ENCODE results near the gene KLF5. TPM values are rescaled to one million over a fixed set of nuclear protein-coding genes. Genes with fewer than 3 reads are reported as not detected.
"Not testable (repeated sequence)": the region's sequence is repeated elsewhere in the genome, so short reads cannot be mapped to it uniquely, and the experiment has no call there.

Gene KLF5
- total RNA-seq, 1 donor from 2014 or later = 1.3 TPM

- intact Hi-C loops (cut with DNase I) = no loop called here
- H3K4me3 ChIP-seq = no peak overlapping the region
- no peak overlapping the region for H3K27ac ChIP-seq
- no peaks in the 10 kb centered on the region for H3K36me3 ChIP-seq
- no peak for TF ChIP-seq CTCF (IDR thresholded peaks at IDR 0.05)
- no peak for DNase-seq (ENCODE audit: low spot score in 2 of 2)
- no peaks in the 10 kb centered on the region for H3K9me3 ChIP-seq
- H3K4me1 ChIP-seq = no peaks in the 10 kb centered on the region
- no peaks in the 10 kb centered on the region for H3K27me3 ChIP-seq
Observed at GRCh38 chr13:73040484-73040883, 18.3 kb upstream of the KLF5 start.

GRCh38 chr13:73040968-73041596 lies 17.7 kb upstream of the KLF5 start:
- no peak for DNase-seq (ENCODE audit: low spot score in 2 of 2)
- H3K36me3 ChIP-seq = no peaks in the 10 kb centered on the region
- no peaks in the 10 kb centered on the region for H3K9me3 ChIP-seq
- H3K27ac ChIP-seq = no peak overlapping the region
- no peaks in the 10 kb centered on the region for H3K4me1 ChIP-seq
- TF ChIP-seq CTCF (IDR thresholded peaks at IDR 0.05) = no peak
- no peaks in the 10 kb centered on the region for H3K27me3 ChIP-seq
- intact Hi-C loops (cut with DNase I) = no loop called here
- H3K4me3 ChIP-seq = no peak overlapping the region

- no peak for TF ChIP-seq CTCF (IDR thresholded peaks at IDR 0.05)
- Histone ChIP-seq H3K36me3 (no peaks in the 10 kb centered on the region), H3K27ac (no peak overlapping the region), H3K9me3 (no peaks in the 10 kb centered on the region), H3K4me1 (no peaks in the 10 kb centered on the region), H3K27me3 (no peaks in the 10 kb centered on the region), H3K4me3 (no peak overlapping the region)
- intact Hi-C loops (cut with DNase I) = no loop called here
- no peak for DNase-seq (ENCODE audit: low spot score in 2 of 2)
Observed at GRCh38 chr13:73045031-73045430, 13.8 kb upstream of the KLF5 start.

GRCh38 chr13:73048615-73049014 lies 10.2 kb upstream of the KLF5 start:
- H3K4me1 ChIP-seq; intact Hi-C loops (cut with DNase I); DNase-seq (ENCODE audit: low spot score in 2 of 2); H3K27ac ChIP-seq; H3K9me3 ChIP-seq; H3K27me3 ChIP-seq; H3K4me3 ChIP-seq; H3K36me3 ChIP-seq: not testable (repeated sequence)

- no peaks in the 10 kb centered on the region for H3K27me3 ChIP-seq
- no peak for TF ChIP-seq CTCF (IDR thresholded peaks at IDR 0.05)
- DNase-seq (ENCODE audit: low spot score in 2 of 2) = no peak
- intact Hi-C loops (cut with DNase I) = loop anchor here (5.0 to 10.0 kb wide), 2 partner anchors 163 to 200 kb away; no protein-coding TSS in a partner anchor
- no peak overlapping the region for H3K4me3 ChIP-seq
- no peak overlapping the region for H3K27ac ChIP-seq
- H3K36me3 ChIP-seq = no peaks in the 10 kb centered on the region
- no peaks in the 10 kb centered on the region for H3K4me1 ChIP-seq
- no peaks in the 10 kb centered on the region for H3K9me3 ChIP-seq
Observed at GRCh38 chr13:73054712-73055111, 4.1 kb upstream of the KLF5 start.

- H3K4me3 ChIP-seq = no peak overlapping the region
- no peaks in the 10 kb centered on the region for H3K27me3 ChIP-seq
- no peaks in the 10 kb centered on the region for H3K9me3 ChIP-seq
- no peaks in the 10 kb centered on the region for H3K36me3 ChIP-seq
- intact Hi-C loops (cut with DNase I) = loop anchor here (5.0 to 10.0 kb wide), 2 partner anchors 161 to 201 kb away; no protein-coding TSS in a partner anchor
- no peaks in the 10 kb centered on the region for H3K4me1 ChIP-seq
- DNase-seq (ENCODE audit: low spot score in 2 of 2) = no peak
- H3K27ac ChIP-seq = no peak overlapping the region
- TF ChIP-seq CTCF (IDR thresholded peaks at IDR 0.05) = no peak
Observed at GRCh38 chr13:73055813-73056564, 2.8 kb upstream of the KLF5 start.

Measured in ascending aorta (tissue), 2 donors.